Amniotic epithelial cell (primary cell): ENCODE measurements around the gene CCDC33.
"Not testable (repeated sequence)": the region's sequence is repeated elsewhere in the genome, so short reads cannot be mapped to it uniquely, and the experiment has no call there.

Experiments
- DNase-seq: peaks from one replicate; pipeline ENCODE4 v3.0.0-alpha.2; 2010; ENCODE audit warnings: low read depth

The CCDC33 gene

DNA sequence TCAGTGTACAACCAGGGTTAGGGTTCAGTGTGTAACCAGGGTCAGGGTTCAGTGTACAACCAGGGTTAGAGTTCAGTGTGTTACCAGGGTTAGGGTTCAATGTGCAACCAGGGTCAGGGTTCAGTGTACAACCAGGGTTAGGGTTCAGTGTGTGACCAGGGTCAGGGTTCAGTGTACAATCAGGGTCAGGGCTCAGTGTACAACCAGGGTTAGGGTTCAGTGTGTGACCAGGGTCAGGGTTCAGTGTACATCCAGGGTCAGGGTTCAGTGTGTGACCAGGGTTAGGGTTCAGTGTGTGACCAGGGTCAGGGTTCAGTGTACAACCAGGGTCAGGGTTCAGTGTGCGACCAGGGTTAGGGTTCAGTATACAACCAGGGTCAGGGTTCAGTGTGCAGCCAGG is 98.0 kb downstream of the CCDC33 start:
- no peak for DNase-seq

DNA sequence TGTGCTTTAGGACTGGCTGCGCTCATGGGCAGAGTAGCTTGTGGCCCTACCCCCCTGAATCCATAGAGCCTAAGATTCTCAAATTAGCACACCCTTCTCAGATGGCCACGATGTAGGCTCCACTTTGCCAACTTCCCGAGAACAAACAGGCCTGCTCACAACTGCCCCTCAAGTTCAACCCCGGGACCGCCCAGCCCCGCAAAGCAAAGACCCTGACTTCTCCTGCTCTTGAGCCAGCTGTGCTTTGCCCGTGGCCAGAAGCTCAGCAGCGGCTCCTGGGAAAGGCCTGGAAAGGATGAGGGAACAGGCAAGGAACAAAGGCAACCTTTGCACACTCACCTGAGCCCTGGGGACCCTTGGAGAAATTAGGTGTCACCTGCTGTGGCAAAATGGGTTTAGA is 99.3 kb downstream of the CCDC33 start:
- no peak for DNase-seq

DNA sequence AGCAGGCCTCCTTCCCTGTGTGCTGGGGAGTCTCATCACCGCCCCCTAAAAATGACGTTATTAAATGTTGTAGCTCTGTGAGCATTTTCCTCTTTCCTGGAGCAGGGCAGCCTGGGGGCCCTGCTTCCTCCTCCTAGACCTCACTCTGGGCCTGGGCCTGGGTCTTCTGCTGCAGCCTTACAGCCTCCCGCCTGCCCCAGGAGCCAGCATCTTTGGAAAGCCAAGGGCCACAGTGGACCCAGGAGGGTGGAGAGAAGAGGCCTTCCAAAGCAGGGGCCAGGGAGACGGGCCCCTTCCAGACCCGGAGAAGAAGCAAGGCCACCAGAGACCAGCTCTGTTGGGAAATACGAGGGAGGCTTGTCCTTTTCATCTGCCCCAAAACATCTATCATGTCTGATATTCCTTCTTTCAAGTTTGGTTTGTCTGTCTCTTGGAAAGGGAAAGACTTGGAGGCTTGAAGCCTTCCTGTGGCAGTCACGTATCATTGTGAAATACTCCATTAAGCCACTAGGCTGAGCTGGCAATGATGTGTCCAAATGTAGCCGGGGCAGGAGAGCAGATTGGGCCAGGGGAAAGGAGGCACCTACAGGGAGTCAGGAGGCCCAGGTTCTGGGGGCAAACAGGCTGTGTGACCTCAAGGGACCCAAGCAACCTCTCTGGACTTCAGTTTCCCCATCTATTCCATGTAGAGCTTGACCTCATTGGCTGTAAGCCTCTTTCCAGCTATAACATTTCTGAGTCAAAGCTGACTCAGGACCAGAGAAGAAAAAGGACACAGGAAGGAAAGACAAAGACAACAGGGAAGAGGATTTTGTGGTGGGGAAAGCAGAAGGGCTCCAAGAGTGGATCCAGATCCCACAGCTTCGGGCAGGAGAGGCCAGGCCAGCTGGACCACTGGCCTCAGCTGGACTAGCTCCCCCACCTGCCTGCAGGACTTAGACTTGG is 100.2 kb downstream of the CCDC33 start:
- peak; percentile 43 for DNase-seq

GRCh38 chr15:74337146-74337545 is 101.0 kb downstream of the CCDC33 start:
- DNase-seq: no peak

GRCh38 chr15:74337607-74338211 is 101.6 kb downstream of the CCDC33 start:
- DNase-seq: no peak

DNA sequence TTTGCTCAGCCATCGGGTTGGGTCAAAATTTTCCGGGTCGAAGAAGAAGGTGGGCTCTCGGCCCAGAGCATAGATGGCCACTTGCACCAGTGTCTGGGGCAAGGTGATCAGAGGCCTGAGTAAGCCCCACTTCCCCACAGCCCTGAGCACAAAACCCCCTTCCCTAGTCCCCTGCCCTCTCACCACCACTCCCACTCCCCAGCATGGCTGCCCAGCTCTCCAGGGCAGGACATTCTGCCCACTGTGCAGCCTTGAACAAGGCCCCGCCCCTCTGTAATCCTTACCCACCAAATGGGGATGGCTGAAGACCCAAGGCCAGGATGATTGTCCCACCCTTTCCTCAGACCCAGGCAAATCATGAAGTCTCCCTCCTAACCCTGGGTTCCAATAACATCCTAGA is 102.5 kb downstream of the CCDC33 start:
- DNase-seq: no peak

DNA sequence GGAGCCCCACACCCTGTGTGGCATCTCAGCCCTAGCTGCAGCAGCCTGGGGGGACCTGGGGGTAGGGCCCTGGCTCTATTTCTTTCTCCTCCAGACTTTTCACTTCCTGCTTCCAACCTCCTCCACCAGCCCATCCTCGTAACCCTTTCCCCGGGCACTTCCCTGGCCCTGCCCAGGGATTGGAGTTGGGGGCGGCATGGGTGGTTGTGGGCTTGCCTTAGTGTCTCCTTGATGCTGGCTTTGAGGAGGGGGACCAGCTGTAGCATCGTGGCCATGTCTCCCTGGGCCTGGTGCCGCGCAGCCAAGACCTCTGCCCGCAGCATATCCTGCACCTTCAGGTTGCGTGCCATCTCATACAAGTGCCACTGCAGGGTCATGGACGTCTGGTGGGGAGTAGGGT is 103.2 kb downstream of the CCDC33 start:
- no peak for DNase-seq

- DNase-seq: peak; percentile 75
These were observed 104.0 kb downstream of the CCDC33 start for GRCh38 chr15:74340150-74340549.

GRCh38 chr15:74343127-74343796 is 107.1 kb downstream of the CCDC33 start:
- DNase-seq: no peak

DNA sequence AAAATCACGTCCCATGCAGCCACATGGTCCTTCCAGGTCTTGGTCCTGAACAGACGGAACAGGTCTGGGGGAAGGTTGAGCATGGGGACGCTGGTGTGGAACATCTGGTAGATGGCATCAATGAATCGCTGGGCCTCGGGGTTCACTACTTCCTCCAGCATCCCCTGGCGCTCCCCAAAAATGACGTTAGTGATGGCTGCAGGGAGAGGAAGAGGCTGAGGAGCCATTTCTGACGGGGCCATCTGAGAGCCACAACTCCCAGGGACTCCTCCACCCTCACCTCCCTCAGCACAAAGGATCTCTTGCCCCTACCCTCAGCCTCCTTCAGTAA is 107.6 kb downstream of the CCDC33 start:
- DNase-seq: no peak

DNA sequence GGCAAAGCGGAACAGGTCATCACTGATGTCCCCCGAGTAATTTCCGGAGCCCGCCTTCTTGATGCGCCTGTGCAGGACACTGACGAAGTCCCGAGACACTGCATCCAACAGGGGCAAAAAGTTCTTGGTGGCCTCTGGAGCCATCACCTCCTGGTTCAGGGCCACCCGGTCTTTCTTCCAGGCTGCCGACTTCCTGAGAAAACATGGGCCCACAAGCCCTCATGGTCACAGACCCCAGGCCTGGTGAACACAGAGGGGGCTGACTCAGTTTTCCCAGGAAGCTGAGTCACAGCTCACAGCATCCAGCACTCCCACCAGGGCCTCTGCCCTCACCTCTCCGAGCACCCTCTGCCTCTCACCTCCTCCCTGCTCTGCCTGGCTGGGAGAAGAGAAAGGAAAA is 108.9 kb downstream of the CCDC33 start:
- DNase-seq: peak; percentile 59

DNA sequence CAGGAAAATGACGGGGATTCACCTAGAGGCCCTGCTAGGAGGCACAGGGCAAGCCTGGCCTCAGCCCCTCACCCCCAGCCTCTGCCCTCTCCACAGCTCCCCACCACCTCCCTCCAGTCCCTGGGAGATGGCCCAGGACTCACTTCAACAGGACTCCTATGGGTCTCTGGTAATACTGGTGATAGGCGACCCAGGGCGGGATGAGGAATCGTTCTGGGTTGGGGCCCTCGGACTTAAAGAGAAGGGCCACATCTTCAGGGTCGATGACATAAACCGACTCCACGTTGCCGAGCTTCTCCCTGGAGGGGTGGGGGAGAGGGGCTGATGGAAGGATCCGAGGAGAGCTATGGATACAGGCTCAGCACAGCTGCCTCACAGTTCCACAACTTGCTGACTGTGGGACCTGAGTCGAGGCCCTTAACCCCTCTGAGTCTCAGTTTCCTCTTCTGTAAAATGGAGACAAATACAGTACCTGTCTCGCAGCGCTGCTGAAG is 111.7 kb downstream of the CCDC33 start:
- no peak for DNase-seq

DNA sequence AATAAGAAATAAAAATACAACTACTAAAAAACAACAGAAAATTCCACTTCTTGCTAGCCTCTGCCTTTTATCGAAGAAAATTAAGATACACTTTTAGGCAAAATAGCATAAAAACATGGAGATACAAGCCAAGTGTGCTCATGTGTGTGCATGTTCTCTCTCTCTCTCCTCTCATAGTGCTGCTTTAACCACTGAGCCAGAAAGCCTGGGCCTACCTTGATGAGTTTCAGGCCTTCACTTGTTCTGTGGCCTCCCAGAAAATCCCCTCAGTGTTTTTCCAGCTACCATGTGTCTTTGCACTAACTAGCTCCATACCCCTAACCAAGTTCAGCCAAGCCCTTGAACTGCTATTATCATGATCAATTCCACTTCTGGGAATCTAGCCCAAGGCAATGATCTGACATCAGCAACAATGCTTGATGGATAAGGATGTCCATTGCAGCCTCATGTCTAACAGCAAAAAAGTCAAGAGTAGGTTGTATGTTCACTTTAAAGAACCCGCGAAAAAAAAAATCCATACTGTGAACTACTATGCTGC is 113.2 kb downstream of the CCDC33 start:
- no peak for DNase-seq

DNA sequence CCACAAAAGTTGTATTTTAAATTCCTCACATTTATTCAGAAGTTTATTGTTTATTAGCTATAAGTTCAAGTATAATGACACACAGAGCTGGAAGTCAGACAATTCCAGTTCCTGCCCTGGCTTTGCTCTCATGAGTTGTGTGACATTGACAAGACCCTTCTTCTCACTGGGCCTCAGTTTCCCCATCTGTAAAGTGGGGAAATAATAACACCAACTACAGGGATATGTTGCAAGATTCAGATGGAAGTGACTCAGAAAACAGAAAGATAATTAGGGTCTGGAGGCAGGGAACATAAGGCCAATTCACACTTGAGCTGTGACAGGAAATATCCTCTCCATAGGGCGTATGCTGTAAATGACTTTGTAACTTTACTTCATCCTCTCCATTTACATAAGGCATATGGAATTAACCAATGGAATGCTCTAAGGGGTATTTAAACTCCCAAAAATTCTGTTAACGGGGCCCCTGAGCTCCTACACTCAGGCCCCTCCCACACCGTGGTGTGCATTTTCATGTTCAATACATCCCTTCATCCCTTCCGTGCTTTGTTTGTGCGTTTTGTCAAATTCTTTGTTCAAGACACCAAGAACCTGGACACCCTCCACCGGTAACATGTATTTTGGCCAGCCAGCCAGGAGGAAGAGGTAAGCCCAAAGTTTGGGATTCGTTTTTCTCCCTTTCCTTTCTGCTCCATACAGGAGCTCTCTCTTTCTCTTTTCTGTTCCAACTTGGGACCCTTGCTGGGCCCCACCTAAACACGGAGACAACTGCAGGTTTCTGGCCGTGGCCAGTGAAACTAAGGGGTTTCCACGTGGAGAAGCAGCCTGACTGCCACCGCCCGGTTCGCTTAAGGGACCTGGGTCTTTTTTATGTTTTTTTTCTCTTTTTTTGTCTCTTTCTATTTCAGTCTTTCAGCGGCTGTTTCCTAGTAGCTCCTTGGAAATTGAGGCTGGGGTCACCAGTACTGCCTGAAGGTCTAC is 114.5 kb downstream of the CCDC33 start:
- DNase-seq: no peak

DNA sequence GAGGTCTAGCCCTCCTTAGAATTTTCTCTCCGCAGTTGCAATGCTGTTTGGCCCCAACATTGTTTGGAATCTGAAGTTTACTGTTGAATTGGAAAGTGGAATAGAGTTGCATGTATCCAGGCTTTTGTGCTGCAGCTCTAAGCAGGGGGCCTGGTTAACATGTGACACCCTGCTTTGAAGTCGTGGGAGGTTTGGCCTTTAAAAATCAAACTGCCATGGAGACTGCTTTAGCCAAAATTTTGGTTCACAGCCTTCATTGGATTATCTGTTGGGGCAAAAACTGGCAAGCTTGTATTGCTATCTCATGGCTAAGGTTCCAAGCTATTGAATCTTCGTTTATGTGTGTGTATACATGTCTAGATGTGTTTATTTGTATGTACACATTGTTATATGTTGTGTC is 115.5 kb downstream of the CCDC33 start:
- no peak for DNase-seq

DNA sequence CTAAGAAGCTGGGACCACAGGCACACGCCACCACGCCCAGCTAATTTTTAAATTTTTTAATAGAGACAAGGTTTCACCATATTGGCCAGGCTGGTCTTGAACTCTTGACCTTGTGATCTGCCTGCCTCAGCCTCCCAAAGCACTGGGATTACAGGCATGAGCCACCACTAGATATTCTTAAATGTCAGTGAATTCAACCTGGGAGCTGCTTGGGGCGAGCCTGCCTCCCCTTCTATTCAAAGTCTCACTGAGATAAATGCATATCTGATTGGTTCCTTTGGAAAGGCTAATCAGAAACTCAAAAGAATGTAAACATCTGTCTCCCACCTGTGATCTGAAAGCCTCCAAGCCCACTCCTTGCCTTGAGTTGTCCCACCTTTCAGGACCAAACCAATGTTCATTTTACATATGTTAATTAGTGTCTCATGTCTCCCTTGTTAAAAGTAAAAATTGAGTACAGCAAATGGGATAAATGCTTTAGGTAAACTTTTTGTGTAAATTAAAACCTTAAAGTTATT is 116.3 kb downstream of the CCDC33 start:
- DNase-seq: no peak

- DNase-seq: peak; percentile 17
These were observed 117.9 kb downstream of the CCDC33 start for GRCh38 chr15:74353992-74354391.

GRCh38 chr15:74356050-74356449 is 119.9 kb downstream of the CCDC33 start:
- DNase-seq: not testable (repeated sequence)

- peak; percentile 55 for DNase-seq
These were observed 121.4 kb downstream of the CCDC33 start for GRCh38 chr15:74357514-74357913.

DNA sequence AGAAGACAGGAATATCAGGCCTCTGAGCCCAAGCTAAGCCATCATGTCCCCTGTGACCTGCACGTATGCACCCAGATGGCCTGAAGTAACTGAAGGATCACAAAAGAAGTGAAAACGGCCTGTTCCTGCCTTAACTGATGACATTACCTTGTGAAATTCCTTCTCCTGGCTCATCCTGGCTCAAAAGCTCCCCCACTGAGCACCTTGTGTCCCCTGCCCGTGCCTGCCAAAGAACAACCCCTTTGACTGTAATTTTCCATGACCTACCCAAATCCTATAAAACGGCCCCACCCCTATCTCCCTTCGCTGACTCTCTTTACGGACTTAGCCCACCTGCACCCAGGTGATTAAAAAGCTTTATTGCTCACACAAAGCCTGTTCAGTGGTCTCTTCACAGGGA is 123.2 kb downstream of the CCDC33 start:
- DNase-seq: not testable (repeated sequence)

- peak; percentile 32 for DNase-seq
These were observed 124.7 kb downstream of the CCDC33 start for GRCh38 chr15:74360855-74361254.
